Keratinocyte (primary cell): ENCODE results near the gene MAD1L1. TPM values are rescaled to one million over a fixed set of nuclear protein-coding genes. Genes with fewer than 3 reads are reported as not detected.

Source experiments
- DNase-seq: peaks from one replicate; pipeline ENCODE4 v3.0.0-alpha.2; 2011; ENCODE audit warnings: low read depth, missing footprints, low spot score
- FAIRE-seq: peaks from 2 replicates; lab custom pipeline; 2011; peaks lifted over from hg19 to GRCh38; lab: Jason Lieb, UNC
- H2AFZ ChIP-seq: 2 replicates; pipeline ENCODE4 v1.6.0; 2012; ENCODE audit warnings: low read length, control low read depth, inconsistent platforms; ENCODE audit not compliant: control insufficient read depth
- H3K27ac ChIP-seq: 2 replicates; pipeline ENCODE4 v1.5.1; 2011; ENCODE audit warnings: low read length; ENCODE audit not compliant: control insufficient read depth, insufficient read depth
- H3K27me3 ChIP-seq: 3 replicates; pipeline ENCODE4 v1.6.0; 2011; ENCODE audit warnings: low read length; ENCODE audit not compliant: control insufficient read depth, insufficient read depth; ENCODE audit errors: extremely low read depth
- H3K36me3 ChIP-seq, 2 experiments: 2 replicates in 1 of 2; 3 replicates in 1 of 2; pipeline ENCODE4 v1.5.1; 2011; ENCODE audit warnings: low read length in 2 of 2, mild to moderate bottlenecking in 1 of 2; ENCODE audit not compliant: control insufficient read depth in 2 of 2, insufficient read depth in 2 of 2; ENCODE audit errors: extremely low read depth in 1 of 2
- H3K4me1 ChIP-seq: 3 replicates; pipeline ENCODE4 v1.5.1; 2011; ENCODE audit warnings: low read length; ENCODE audit not compliant: control insufficient read depth, insufficient read depth; ENCODE audit errors: extremely low read depth
- H3K4me2 ChIP-seq: 3 replicates; pipeline ENCODE4 v1.6.0; 2011; ENCODE audit warnings: low read depth, low read length; ENCODE audit not compliant: control insufficient read depth, insufficient read depth; ENCODE audit errors: extremely low read depth
- H3K4me3 ChIP-seq, 3 experiments: fragments of 200-600 bp in 1 of 3; sonication (generic) in 1 of 3; 2 replicates in 2 of 3; 3 replicates in 1 of 3; pipeline ENCODE4 v1.5.1; 2011 to 2016; ENCODE audit warnings: low read length in 3 of 3, mild to moderate bottlenecking in 3 of 3, control low read depth in 2 of 3, inconsistent platforms in 1 of 3, low read depth in 1 of 3, mixed read lengths in 1 of 3, mixed run types in 1 of 3, moderate library complexity in 1 of 3; ENCODE audit not compliant: control insufficient read depth in 2 of 3, insufficient read depth in 2 of 3; ENCODE audit errors: extremely low read depth in 1 of 3
- H3K79me2 ChIP-seq: 2 replicates; pipeline ENCODE4 v1.6.0; 2012; ENCODE audit warnings: low read length; ENCODE audit not compliant: control insufficient read depth, insufficient read depth
- H3K9ac ChIP-seq: 3 replicates; pipeline ENCODE4 v1.6.0; 2011; ENCODE audit warnings: low read length; ENCODE audit not compliant: control insufficient read depth, insufficient read depth; ENCODE audit errors: extremely low read depth
- H3K9me1 ChIP-seq: 3 replicates; pipeline ENCODE4 v1.6.0; 2011; ENCODE audit warnings: low read length; ENCODE audit not compliant: control insufficient read depth, insufficient read depth; ENCODE audit errors: extremely low read depth
- H3K9me3 ChIP-seq: 2 replicates; pipeline ENCODE4 v1.5.1; 2012; ENCODE audit warnings: low read depth, low read length; ENCODE audit not compliant: control insufficient read depth
- H4K20me1 ChIP-seq: 3 replicates; pipeline ENCODE4 v1.6.0; 2011; ENCODE audit warnings: low read length; ENCODE audit not compliant: control insufficient read depth, insufficient read depth; ENCODE audit errors: extremely low read depth
- EZH2 ChIP-seq: IDR thresholded peaks from one replicate; pipeline ENCODE4 v1.6.1; 2012; ENCODE audit warnings: inconsistent platforms, mild to moderate bottlenecking, low read length, moderate library complexity
- dilution Hi-C: fragments of 300-500 bp; cut with MboI; formaldehyde crosslinking; loops from one replicate; pipeline ENCODE4 v1.7.0; 2020; ENCODE audit warnings: low sequenced_read_pairs; ENCODE audit not compliant: extremely low pct_ligation_motif_present
- polyA plus RNA-seq, 5 experiments: library from polyadenylated mRNA; depleted of rRNA in 3 of 5; stranded (reverse) in 3 of 5; stranded (forward) in 1 of 5; unstranded in 1 of 5; fragments of >200 nt; gene quantifications; 1 replicate in 1 of 5; 2 replicates in 3 of 5; 3 replicates in 1 of 5; pipeline versions ENCODE4 v1.2.1 to v1.2.3, GENCODE V29; 2011 to 2012; ENCODE audit warnings: missing spikeins in 2 of 5, low read depth in 1 of 5, low replicate concordance in 1 of 5
- TF ChIP-seq, protein P1 (sequence below), 3 experiments: IDR thresholded peaks in 1 of 3; conservative IDR thresholded peaks in 1 of 3; optimal IDR thresholded peaks in 1 of 3; 2 replicates in 2 of 3; 3 replicates in 1 of 3; pipeline versions ENCODE3 to v1.5.1; 2011; ENCODE audit warnings: low read length in 3 of 3, mild to moderate bottlenecking in 3 of 3, moderate library complexity in 2 of 3, control low read depth in 1 of 3, inconsistent platforms in 1 of 3; ENCODE audit not compliant: insufficient read depth in 2 of 3; ENCODE audit errors: extremely low read depth in 1 of 3

The MAD1L1 gene
- polyA plus RNA-seq, 1 donor (not counting 4 experiments of a cell fraction or from before 2014, with no cell fraction given) = 18.0 TPM

DNA sequence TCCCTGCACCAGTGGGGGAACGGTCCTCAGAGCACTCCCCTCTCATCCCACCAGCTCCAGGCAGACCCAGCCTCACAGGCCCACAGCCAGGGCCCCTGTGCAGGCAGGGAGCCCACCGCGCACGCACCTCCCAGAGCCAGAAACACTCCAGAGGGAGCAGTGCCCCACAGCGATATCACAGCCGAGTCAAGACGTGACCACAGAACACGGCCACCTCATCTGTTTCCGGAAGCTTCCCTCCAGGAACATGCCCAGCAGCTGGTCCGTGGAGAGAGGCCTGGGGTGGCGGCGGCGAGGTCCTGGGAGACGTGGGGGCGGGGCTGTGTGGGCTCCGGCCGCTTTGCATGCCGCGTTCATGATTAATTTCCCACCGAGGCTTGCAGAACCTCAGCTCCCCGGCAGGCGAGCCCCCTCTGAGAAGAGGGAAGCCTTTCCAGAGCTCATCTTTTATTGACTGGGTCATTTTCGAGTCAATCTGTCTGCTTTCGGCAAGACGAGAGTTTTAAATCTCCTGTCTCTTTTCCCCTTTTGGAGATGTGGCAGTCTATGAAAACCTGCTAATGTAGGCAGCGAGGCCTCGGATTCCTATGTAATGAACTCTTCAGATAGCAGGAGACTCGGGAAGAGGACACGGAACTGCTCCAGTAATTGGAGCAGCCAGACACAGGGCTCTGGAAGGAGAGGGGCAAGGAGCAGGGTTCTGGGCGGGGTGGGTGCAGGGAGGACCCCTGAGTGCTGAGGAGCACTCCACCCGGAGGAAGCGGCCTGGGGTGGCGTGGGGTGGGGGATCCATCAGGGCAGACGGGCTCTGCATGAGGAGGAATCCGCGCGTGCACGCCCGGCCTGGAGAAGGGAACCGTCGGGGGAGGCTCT, 319.9 kb downstream of the MAD1L1 start:
- DNase-seq (no peak), FAIRE-seq (no peak)
- no peak overlapping the region for H3K4me2 ChIP-seq
- TF ChIP-seq, protein P1, sequence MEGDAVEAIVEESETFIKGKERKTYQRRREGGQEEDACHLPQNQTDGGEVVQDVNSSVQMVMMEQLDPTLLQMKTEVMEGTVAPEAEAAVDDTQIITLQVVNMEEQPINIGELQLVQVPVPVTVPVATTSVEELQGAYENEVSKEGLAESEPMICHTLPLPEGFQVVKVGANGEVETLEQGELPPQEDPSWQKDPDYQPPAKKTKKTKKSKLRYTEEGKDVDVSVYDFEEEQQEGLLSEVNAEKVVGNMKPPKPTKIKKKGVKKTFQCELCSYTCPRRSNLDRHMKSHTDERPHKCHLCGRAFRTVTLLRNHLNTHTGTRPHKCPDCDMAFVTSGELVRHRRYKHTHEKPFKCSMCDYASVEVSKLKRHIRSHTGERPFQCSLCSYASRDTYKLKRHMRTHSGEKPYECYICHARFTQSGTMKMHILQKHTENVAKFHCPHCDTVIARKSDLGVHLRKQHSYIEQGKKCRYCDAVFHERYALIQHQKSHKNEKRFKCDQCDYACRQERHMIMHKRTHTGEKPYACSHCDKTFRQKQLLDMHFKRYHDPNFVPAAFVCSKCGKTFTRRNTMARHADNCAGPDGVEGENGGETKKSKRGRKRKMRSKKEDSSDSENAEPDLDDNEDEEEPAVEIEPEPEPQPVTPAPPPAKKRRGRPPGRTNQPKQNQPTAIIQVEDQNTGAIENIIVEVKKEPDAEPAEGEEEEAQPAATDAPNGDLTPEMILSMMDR (optimal IDR thresholded peaks at IDR 0.05 in 1 of 3, IDR thresholded peaks at IDR 0.05 in 1 of 3, conservative IDR thresholded peaks at IDR 0.05 in 1 of 3; ENCODE audit: extremely low read depth in 1 of 3, insufficient read depth in 2 of 3, low read length in 3 of 3) = no peak
- TF ChIP-seq EZH2 = no peak
- H2AFZ ChIP-seq = no peak overlapping the region
- no peaks in the 10 kb centered on the region for H3K79me2 ChIP-seq
- H3K27me3 ChIP-seq = no peaks in the 10 kb centered on the region
- no peaks in the 10 kb centered on the region for H3K9me1 ChIP-seq
- H3K4me1 ChIP-seq = peaks cover 7% of the 10 kb centered on the region
- H4K20me1 ChIP-seq = no peaks in the 10 kb centered on the region
- H3K36me3 ChIP-seq = peaks cover 0 to 1% of the 10 kb centered on the region in 2 experiments
- no peaks in the 10 kb centered on the region for H3K9me3 ChIP-seq
- H3K27ac ChIP-seq = no peak overlapping the region
- dilution Hi-C loops = no loop called here
- no peak overlapping the region for H3K9ac ChIP-seq
- no peak overlapping the region for H3K4me3 ChIP-seq

DNA sequence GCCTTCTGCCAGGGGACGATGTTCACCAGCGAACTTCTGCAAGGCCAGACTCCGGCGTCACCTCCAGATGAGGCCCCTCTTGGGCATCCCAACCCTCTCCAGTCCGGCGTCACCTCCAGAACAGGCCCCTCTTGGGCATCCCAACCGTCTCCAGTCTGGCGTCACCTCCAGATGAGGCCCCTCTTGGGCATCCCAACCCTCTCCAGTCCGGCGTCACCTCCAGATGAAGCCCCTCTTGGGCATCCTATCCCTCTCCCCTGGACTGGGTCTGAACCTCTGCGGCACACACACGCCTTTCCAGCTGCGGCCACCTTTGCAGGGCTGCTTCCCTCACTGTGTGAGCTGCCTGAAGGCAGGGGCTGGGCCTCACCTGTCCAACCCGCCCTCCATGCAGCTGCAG, 321.2 kb downstream of the MAD1L1 start:
- Histone ChIP-seq H2AFZ (no peak overlapping the region), H3K4me3 (no peak overlapping the region), H3K27me3 (no peaks in the 10 kb centered on the region), H3K79me2 (no peaks in the 10 kb centered on the region), H3K9ac (no peak overlapping the region), H3K9me1 (no peaks in the 10 kb centered on the region), H3K4me1 (no peaks in the 10 kb centered on the region), H3K4me2 (no peak overlapping the region), H3K36me3 (peaks cover 0 to 1% of the 10 kb centered on the region in 2 experiments), H4K20me1 (no peaks in the 10 kb centered on the region), H3K27ac (no peak overlapping the region), H3K9me3 (no peaks in the 10 kb centered on the region)
- no peak for FAIRE-seq
- TF ChIP-seq, protein P1 (optimal IDR thresholded peaks at IDR 0.05 in 1 of 3, IDR thresholded peaks at IDR 0.05 in 1 of 3, conservative IDR thresholded peaks at IDR 0.05 in 1 of 3; ENCODE audit: extremely low read depth in 1 of 3, insufficient read depth in 2 of 3, low read length in 3 of 3) = no peak
- TF ChIP-seq EZH2 = no peak
- no peak for DNase-seq
- dilution Hi-C loops = no loop called here
